ENCODE data around the gene SCRN1. TPM values are rescaled to one million over a fixed set of nuclear protein-coding genes. Genes with fewer than 3 reads are reported as not detected.

Gene SCRN1
- total and polyA plus RNA-seq, 2 of the 13 experiments (the other 11 are each of a cell fraction or from before 2014, with no cell fraction given), result 43.2 to 49.8 TPM

- peak; percentile 30; the same call in 1 of the 2 replicates for TF ChIP-seq ZBTB34 (CRISPR knock-in tag; IDR thresholded peaks at IDR 0.05)
- no peak for TF ChIP-seq ZNF776 (CRISPR knock-in tag; IDR thresholded peaks at IDR 0.05)
- TF ChIP-seq ZNF800 (CRISPR knock-in tag; IDR thresholded peaks at IDR 0.05), result 0 out of 2 replicates have a peak, but pooled peaks have one; percentile 4
- TF ChIP-seq ZNF281 (CRISPR knock-in tag; IDR thresholded peaks at IDR 0.05; ENCODE audit: borderline replicate concordance), result 0 out of 2 replicates have a peak, but pooled peaks have one; percentile 18
- no peak for TF ChIP-seq NPAS2 (CRISPR knock-in tag; IDR thresholded peaks at IDR 0.05; ENCODE audit: borderline replicate concordance)
- no peak for TF ChIP-seq EZH2 (conservative IDR thresholded peaks at IDR 0.05; ENCODE audit: low read depth, low read length)
- TF ChIP-seq NR2F1 (CRISPR knock-in tag; IDR thresholded peaks at IDR 0.05), result no peak
- TF ChIP-seq FIP1L1 (IDR thresholded peaks at IDR 0.05; ENCODE audit: borderline replicate concordance, insufficient read depth, low read depth, low read length), result no peak
- peak; percentile 21; the same call in 1 of the 2 replicates for TF ChIP-seq ZNF276 (CRISPR knock-in tag; IDR thresholded peaks at IDR 0.05; ENCODE audit: low read depth)
- TF ChIP-seq DDIT3 (CRISPR knock-in tag; IDR thresholded peaks at IDR 0.05), result no peak
- TF ChIP-seq ZNF446 (CRISPR knock-in tag; IDR thresholded peaks at IDR 0.05), result no peak
- TF ChIP-seq ZSCAN12 (CRISPR knock-in tag; IDR thresholded peaks at IDR 0.05), result 0 out of 2 replicates have a peak, but pooled peaks have one; percentile 23
- TF ChIP-seq ZNF326 (CRISPR knock-in tag; IDR thresholded peaks at IDR 0.05; ENCODE audit: borderline replicate concordance), result no peak
- 0 out of 2 replicates have a peak, but pooled peaks have one; percentile 19 for TF ChIP-seq MIER3 (CRISPR knock-in tag; IDR thresholded peaks at IDR 0.05; ENCODE audit: borderline replicate concordance)
- TF ChIP-seq ZNF784 (CRISPR knock-in tag; IDR thresholded peaks at IDR 0.05; ENCODE audit: borderline replicate concordance), result 0 out of 2 replicates have a peak, but pooled peaks have one; percentile 5
- TF ChIP-seq ZNF234 (CRISPR knock-in tag; conservative IDR thresholded peaks at IDR 0.05), result no peak
These were observed 961 bp downstream of the SCRN1 start (continued) for GRCh38 chr7:29988424-29989256.

All from HepG2 (cell line).